SK-MEL-5 (cell line): ENCODE results near the gene DGKK. TPM values are rescaled to one million over a fixed set of nuclear protein-coding genes. Genes with fewer than 3 reads are reported as not detected.

Source experiments
- DNase-seq: peaks from one replicate; pipeline ENCODE4 v3.0.0-alpha.2; 2016; ENCODE audit warnings: low read depth, low spot score
- in situ Hi-C: cut with HindIII; loops from 2 replicates; pipeline ENCODE4 v1.10.0; 2016; ENCODE audit warnings: low sequenced_read_pairs, high pct_unique_total_duplicates, low pct_unique_long_range_greater_than_20kb
- polyA plus RNA-seq, 2 experiments: library from polyadenylated mRNA; depleted of rRNA; stranded (reverse); fragments of >200 nt; gene quantifications; 2 replicates each; pipeline ENCODE4 v1.2.3, GENCODE V29; 2015
- total RNA-seq: library from RNA; depleted of rRNA; stranded (reverse); fragments of >200 nt; shearing (Covaris generic); gene quantifications from 2 replicates; pipeline ENCODE4 v1.2.3, GENCODE V29; 2014; rRNA removed

DGKK gene, protein sequence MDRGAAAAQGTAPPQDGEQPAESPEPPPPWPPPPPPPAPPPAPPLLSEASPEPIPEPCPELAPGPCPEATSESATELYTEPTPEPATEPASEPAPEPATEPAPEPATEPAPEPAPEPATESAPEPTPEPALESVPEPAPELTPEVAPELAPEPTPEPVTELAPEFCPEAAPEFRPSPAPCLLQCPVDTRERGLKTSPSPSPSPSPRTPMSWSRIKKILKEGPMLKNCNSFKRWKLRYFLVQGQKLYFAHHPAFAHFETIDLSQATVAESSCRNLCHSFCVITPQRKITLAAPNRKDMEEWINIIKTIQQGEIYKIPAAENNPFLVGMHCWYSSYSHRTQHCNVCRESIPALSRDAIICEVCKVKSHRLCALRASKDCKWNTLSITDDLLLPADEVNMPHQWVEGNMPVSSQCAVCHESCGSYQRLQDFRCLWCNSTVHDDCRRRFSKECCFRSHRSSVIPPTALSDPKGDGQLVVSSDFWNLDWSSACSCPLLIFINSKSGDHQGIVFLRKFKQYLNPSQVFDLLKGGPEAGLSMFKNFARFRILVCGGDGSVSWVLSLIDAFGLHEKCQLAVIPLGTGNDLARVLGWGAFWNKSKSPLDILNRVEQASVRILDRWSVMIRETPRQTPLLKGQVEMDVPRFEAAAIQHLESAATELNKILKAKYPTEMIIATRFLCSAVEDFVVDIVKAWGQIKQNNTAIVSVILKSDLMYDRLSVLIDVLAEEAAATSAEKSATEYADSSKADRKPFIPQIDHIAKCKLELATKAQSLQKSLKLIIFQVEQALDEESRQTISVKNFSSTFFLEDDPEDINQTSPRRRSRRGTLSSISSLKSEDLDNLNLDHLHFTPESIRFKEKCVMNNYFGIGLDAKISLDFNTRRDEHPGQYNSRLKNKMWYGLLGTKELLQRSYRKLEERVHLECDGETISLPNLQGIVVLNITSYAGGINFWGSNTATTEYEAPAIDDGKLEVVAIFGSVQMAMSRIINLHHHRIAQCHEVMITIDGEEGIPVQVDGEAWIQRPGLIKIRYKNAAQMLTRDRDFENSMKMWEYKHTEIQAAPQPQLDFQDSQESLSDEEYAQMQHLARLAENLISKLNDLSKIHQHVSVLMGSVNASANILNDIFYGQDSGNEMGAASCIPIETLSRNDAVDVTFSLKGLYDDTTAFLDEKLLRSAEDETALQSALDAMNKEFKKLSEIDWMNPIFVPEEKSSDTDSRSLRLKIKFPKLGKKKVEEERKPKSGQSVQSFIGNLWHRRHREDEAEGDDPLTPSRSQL
- 0.03 TPM in 1 of 2 replicates, not detected in the other for total RNA-seq
- 0.05 TPM in 1 of 2 replicates, not detected in the other for polyA plus RNA-seq (2015; cell fraction: cytosol; rRNA removed)
- not detected in 2 replicates for polyA plus RNA-seq (2015; cell fraction: nucleus; rRNA removed)

DNA sequence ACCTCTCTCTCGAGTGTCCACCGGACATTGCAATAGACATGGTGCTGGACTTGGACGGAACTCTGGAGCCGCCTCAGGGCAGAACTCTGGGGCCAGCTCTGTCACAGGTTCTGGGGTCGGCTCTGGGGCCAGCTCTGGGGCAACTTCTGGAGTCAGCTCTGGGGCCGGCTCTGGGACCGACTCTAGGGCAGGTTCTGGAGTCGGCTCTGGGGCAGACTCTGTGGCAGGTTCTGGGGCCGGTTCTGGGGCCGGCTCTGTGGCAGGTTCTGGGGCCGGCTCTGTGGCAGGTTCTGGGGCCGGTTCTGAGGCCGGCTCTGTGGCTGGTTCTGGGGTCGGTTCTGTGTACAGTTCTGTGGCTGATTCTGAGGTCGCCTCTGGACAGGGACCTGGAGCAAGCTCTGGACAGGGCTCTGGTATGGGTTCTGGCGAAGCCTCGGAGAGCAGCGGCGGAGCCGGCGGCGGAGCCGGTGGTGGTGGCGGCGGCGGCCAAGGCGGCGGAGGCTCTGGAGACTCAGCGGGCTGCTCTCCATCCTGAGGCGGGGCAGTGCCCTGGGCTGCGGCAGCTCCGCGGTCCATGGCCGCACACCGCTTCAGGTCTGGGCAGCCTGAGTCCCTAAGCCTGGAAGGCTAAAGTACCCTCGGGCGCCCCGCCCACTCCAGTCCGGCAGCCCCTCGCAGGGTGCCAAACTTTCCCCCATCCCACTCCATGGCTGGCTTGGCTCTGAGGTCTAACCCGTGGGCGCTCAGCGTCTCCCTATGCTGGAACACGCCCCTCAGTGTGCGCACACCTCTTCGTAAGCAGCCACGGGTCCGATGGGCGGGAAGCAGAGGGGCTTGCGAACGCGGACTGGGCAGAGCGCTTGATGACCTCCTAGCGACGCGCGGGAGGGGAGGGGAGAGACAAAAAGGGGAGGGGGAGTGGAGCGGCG, at the start of gene DGKK:
TSS of gene DGKK (minus strand) at position 723 of the 929 bp plus-strand sequence. CDS start at position 576, 147 bp downstream.
- DNase-seq, result no peak
- in situ Hi-C loops, result no loop called here

DNA sequence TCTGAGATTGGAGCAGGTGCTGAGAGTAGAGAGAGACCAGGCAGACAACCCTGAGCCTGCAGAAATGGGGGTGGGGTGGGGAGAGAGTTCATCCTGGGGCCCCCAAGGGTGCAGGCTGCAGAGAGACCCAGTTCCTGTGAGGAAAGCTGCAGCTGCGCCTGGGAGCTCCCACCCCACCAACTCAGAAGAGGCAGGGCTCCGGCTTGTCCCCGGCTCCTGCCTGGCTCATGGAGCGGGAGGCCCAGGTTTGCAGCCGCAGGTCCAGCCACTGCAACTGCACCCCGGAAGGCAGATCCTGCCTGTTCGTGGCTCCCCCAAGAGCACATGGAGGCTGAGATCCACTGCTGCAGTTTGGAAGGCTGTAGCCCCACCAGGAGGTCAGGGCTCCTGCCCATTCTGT, 44.2 kb upstream of the DGKK start:
- in situ Hi-C loops, result no loop called here
- no peak for DNase-seq

DNA sequence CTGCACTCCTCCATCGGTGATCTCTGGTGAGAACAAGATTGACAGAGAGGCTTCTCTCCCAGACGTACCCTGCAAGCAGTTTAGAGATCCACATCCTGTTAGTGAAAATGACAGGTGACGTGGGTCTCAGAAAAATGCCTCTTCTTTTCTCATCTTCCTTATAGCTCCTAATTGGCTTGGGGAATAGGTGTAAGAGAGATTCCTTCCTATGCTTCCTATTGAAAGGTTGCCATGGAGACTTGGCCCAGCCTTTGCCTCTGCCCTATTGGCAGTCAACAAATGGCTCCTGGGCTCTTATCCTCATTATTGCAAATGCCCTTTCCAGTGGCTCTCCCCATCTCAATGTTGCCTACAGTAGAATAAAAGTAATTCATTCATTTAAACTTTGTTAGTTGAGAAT, 26.5 kb upstream of the DGKK start:
- in situ Hi-C loops, result no loop called here
- DNase-seq, result no peak

DNA sequence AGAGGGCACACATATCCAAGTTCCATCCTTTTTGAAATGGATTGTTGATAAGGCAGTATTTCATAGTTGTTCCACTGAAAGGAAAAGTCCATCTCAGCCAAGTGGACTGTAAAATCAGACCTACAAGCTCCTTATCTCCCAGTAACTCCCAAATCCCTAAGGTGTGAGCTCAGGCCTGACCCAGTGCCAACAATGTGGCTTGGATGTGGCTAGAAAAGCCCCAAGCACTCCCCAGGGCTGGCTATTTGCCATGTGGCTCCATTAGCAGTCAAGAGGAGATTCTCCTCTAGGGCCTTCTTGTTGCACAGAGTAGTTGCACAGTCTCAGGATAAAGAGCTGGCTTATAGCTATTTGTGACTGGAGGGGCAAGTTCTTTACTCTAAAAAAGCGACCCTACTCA, 25.0 kb upstream of the DGKK start:
- in situ Hi-C loops, result no loop called here
- DNase-seq, result no peak

DNA sequence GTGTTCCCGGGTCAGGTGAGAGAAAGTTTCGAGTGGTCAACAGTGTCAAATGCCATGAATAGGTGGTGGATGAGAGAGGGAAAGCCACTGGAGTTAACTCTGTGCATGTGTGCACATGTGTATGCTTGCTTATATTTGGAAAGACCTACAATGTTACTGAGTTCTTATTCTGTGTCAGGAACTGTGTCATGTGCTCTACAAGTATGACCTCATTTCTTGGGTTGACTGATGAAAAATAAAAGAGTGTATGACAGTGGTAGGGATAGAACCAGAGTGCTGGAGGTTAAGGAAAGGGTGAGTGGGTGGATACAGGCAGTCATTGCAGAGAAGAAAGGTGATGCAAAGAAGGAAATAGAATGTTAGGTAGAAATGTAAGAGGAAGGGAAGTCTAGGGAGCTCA, 22.1 kb upstream of the DGKK start:
- no peak for DNase-seq
- in situ Hi-C loops, result no loop called here

DNA sequence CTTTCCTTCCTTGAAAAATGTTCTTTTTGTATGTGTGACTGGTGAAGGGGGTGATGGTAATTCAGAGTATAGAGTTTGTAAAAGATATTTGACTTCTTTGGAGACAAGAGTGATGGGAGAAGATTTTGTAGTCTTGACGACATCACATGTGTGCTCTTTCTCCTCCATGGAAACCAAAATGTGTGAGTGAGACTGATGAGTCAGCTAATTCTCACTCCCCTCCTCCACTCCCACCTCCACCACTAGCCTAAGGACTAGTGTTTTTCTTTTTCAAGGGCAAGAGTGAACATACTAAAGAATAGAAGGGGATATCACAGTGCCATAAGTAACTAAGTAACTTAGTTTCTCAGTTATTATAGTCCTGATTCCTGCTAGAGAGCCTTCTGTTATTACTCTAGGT, 14.0 kb upstream of the DGKK start:
- in situ Hi-C loops, result no loop called here
- no peak for DNase-seq

DNA sequence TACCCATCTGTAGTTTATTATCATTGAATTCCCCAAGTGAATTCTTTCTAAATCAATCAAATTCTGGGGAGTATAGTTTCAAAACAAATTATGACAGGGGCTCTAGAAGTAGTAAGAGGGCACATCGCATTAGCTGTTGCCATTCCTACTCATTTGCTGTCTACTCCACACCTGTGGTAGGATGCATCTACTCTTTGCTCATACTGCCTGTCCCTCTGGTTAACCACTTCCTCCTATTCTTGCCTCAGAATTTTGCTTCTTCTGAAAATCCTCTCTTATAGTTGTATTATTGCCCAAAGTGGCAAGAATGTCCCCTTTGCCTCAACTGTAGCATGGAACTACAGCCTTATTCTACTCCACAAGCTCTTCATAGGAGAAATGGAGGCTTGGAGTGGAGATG, 12.7 kb upstream of the DGKK start:
- no peak for DNase-seq
- in situ Hi-C loops, result no loop called here

DNA sequence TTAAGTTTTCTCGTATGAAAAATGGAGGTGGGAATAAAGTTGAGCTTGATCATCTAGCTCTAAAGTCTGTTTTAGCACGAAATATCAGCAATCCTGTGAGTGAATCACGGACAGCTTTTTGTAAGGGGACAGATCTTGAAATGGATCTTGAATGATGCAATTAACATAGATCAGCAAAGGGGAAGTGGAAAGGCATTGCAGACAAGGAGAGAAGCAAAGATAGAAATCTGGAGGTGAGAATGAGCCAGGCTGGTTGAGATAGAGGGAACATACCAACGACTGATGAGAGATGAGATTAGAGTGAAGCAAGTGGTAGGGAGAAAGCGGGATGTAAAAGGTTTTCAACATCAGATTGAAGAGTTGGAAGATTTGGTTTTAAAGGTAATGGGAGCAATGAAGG, 4.6 kb upstream of the DGKK start:
- in situ Hi-C loops, result no loop called here

DNA sequence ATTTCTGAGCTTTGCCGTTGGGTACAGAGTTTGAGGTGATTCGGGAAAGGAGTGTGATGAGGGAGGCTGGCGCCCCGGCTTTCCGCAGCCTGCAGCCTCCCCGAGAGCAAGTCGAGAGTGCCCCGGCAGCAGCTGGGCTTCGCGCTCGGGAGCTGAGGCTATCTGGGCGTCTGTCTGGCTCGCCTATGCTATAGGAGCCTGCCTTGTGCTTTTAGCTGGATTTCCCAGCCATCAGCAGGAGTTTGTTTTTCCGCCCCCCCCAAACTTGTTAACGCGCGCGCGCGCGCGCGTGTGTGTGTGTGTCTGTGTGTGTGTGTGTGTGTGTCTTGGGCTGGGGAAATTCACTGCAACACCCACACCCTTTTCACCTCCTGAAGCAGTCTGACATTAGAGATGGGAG, 765 bp upstream of the DGKK start:
- in situ Hi-C loops, result no loop called here
- DNase-seq, result no peak

More for the DNA sequence above, 4.6 kb upstream of the DGKK start:
- no peak for DNase-seq

DNA sequence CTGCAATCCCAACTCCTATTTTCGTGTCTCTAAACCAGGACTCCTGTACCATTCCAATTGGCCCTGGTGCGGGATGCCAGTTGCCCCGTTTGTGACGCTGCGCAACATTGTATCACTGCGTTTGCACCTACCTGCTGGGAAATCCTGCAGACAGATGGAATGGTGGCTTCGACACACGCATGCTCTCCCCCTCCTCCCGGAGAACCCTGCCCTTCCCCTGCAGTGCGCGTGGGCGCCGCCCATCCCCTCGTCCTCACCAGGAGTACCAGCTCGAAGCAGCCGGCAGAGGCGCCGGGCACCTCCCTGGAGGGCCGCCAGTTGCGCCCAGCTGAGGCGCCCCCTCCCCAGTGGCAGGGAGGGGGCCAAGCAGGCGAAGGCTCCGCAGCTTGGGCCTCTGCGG, 1.4 kb downstream of the DGKK start:
- in situ Hi-C loops, result no loop called here
- no peak for DNase-seq

DNA sequence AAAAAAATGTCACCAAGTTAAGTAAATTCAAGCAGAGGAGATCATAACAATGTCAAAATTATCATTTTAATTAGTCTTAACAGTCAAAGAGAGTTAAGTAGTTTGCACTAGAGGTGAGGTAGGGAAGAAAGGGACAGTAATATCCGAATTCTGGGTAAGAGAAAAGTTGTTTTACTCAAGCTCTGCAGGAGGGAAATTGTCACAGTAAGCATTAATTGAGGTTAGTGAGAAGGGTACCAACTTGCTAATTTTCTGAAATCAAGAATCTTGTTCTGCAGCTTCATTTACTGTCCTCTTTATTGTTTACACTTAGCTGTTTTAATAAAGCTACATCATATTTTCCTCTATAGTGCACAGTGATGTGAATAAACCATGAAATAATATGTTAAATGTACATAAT, 11.0 kb downstream of the DGKK start:
- DNase-seq, result no peak
- in situ Hi-C loops, result no loop called here

DNA sequence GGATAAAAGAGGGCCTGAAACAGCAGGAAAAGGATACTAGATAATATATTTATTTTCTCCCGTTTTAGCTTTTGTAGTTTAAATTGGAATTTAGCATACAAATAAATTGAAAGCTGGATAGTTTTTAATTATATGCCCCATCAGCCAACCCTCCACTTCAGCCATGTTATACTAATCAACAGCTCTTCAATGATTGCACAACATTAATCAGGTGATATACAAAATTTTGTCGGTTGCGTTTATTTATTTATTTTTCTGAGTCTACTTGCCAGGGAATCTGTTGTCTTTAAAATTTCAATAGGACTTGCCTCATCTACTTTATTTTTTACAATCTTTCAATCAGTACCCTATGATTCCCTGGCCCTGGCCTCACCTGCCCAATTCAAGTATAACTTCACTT, 12.1 kb downstream of the DGKK start:
- DNase-seq, result no peak

DNA sequence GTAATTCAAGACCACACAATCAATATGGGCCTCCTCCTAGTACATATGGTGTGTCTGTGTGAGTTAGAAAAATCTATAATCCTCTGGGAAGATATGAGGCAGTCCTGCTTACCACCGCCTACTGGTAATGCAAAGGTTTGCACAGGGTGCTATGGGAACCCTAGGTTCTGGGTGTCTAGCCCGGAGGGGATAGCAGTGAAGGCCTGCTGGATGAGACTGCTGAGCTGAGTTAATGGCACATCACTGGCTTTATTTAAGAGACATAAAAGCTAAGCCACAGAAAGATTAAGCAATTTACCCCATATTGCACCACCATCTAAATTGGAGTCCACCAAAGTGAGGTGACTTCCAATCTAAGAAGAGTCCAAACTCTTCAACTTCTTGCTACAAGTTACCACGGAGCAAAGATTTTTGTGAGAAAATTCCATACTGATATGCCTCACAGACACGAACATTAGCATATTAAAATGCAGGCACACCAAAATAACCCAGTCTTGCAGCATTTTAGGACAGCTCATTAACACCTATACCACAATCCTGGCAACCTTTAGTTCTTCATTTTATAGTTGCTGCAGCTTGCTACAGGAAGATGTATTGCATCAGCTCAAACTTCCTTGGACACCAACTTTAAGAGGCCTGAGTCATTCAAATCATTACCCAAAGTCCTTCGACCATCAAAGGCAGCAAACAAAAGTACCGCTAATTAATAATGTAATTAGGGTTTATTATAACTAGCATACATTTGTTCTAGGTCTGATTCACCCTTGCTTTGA, 13.7 kb downstream of the DGKK start:
- DNase-seq, result no peak
- in situ Hi-C loops, result no loop called here

More for the DNA sequence above, 12.1 kb downstream of the DGKK start:
- in situ Hi-C loops, result no loop called here

DNA sequence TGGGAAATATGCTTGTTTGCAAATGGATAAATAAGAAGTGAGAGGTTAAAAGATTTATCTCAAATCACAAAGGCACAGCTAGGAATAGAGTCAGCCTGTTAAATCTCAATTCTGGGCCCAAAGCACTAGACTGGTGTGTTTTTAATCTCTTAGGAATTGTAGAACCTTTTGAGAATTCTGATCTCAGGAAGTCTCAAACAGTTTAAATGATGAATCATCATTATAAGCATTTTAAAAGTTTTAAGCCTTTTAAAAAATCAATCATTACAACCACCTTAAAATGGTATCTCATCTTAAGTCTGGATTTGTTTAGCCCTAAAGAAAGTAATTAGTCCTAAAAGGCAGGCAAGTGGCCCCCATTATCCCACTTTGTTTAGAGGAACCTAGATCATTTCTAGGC, 17.8 kb downstream of the DGKK start:
- DNase-seq, result no peak
- in situ Hi-C loops, result no loop called here

DNA sequence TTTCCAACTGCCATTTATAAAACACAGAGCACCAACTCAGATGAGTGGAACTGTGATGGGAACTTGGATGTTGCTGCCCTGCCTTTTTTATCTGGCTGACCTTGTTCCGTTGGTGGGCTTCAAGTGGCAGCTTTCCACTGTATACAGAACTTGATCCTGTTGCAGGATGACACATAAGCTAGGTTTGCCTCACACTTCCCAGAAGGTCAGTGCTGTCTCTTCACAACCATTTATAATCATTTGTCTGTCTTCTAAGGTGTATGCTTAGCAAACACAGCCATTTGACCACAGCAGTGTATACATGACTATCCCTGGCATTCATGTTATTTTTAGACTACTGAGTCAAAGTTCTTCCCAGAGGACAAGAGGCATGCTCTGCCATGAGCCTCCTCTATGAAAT, 20.3 kb downstream of the DGKK start:
- DNase-seq, result no peak
- in situ Hi-C loops, result no loop called here

DNA sequence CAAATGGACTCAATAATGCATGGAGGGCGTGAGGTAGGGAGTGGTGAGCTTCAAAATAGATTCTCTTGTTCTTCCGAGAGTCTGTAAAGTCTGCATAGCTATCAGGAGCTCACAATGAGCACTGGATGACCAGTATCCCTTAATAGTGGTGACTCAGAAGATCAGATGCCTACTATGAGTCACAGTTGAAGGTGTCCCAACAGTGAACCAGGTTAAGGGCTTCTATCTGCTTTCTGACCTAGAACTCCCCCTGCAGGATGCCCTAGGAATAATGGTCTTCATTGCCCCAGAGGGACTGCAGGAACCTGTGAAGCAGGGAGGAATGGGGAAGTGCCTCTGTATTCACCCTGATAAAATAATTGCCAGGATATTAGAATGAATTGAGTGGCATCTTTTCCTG, 22.1 kb downstream of the DGKK start:
- in situ Hi-C loops, result no loop called here
- peak; percentile 52 for DNase-seq
